ENCODE data around the gene HMGCLL1. TPM values are rescaled to one million over a fixed set of nuclear protein-coding genes. Genes with fewer than 3 reads are reported as not detected.

Gene HMGCLL1
- total RNA-seq, 1 donor from 2014 or later, result 1.7 TPM

DNA sequence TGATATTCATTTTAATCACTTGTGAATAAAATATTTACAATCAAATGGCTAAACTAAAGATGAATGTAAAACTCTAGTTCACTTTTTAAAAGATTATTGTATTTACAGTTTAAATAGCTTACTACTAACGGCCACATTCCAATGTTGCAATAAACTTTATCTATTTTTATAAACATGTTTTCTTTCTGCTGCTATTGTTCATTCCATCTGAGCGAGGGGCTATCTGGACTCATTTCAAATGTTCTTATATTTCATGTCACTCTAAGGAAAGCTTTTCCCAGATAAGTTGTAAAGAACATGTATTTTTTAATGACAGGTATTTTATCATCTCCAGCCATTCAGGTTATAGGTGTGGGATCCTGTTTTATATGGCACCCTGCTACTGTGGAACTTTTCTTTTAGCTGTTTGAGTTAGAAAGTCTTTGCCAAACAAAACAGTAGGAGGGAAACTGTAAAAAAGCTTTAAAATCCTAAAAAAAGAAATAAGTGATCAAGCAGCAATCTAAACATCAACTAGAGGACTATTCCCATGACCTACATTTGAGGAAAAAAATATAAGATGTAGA lies 42.5 kb downstream of the HMGCLL1 start:
- H3K27ac ChIP-seq, result no peak overlapping the region
- intact Hi-C loops (cut with DNase I), result no loop called here
- H3K4me1 ChIP-seq, result no peaks in the 10 kb centered on the region
- no peaks in the 10 kb centered on the region for H3K27me3 ChIP-seq
- DNase-seq (ENCODE audit: extremely low spot score in 2 of 2), result no peak
- H3K4me3 ChIP-seq, result no peak overlapping the region
- no peaks in the 10 kb centered on the region for H3K36me3 ChIP-seq
- TF ChIP-seq, protein P1, sequence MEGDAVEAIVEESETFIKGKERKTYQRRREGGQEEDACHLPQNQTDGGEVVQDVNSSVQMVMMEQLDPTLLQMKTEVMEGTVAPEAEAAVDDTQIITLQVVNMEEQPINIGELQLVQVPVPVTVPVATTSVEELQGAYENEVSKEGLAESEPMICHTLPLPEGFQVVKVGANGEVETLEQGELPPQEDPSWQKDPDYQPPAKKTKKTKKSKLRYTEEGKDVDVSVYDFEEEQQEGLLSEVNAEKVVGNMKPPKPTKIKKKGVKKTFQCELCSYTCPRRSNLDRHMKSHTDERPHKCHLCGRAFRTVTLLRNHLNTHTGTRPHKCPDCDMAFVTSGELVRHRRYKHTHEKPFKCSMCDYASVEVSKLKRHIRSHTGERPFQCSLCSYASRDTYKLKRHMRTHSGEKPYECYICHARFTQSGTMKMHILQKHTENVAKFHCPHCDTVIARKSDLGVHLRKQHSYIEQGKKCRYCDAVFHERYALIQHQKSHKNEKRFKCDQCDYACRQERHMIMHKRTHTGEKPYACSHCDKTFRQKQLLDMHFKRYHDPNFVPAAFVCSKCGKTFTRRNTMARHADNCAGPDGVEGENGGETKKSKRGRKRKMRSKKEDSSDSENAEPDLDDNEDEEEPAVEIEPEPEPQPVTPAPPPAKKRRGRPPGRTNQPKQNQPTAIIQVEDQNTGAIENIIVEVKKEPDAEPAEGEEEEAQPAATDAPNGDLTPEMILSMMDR (IDR thresholded peaks at IDR 0.05), result no peak
- TF ChIP-seq POLR2AphosphoS5 (IDR thresholded peaks at IDR 0.05; ENCODE audit: insufficient read depth in 1 of 2, low read depth in 1 of 2) (no peak), POLR2A (IDR thresholded peaks at IDR 0.05) (no peak)
- no peaks in the 10 kb centered on the region for H3K9me3 ChIP-seq

DNA sequence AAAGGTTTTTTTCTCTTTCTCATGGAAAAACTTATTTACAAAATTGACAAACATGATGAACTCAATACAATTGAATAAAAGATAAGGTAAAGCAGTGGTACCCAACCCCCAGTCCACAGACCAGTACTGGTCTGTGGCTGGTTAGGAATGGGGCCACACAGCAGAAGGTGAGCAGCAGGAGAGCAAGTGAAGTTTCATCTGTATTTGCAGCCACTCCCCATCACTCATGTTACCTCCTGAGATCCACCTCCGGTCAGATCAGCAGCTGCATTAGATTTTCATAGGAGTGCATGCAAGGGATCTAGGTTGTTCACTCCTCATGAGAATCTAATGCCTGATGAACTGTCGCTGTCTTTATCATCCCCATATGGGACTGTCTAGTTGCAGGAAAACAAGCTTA lies 47.5 kb downstream of the HMGCLL1 start:
- no peak for DNase-seq (ENCODE audit: extremely low spot score in 2 of 2)
- H3K4me1 ChIP-seq, result no peaks in the 10 kb centered on the region
- H3K9me3 ChIP-seq, result no peaks in the 10 kb centered on the region
- intact Hi-C loops (cut with DNase I), result no loop called here
- TF ChIP-seq, protein P1 (IDR thresholded peaks at IDR 0.05), result no peak
- H3K36me3 ChIP-seq, result no peaks in the 10 kb centered on the region
- no peaks in the 10 kb centered on the region for H3K27me3 ChIP-seq
- H3K27ac ChIP-seq, result no peak overlapping the region
- no peak overlapping the region for H3K4me3 ChIP-seq

DNA sequence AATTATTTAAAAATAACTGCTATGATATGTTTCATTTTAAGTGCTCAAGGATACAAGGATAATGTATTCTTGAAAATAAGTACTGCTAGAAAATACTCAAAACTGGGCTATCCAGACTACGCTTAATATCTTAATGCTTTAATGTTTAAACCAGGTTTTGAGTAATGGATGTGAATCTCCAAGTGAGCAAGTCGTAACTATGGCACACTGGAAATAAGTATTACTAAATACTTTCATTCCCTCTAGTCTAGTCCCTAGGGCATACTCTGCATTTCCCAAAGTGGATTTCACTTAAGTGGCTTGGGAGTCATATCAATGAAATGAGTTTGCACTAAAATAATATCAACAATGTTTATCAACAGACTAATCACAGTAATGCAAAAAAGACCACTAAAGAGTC lies 48.1 kb downstream of the HMGCLL1 start:
- H3K27me3 ChIP-seq, result no peaks in the 10 kb centered on the region

DNA sequence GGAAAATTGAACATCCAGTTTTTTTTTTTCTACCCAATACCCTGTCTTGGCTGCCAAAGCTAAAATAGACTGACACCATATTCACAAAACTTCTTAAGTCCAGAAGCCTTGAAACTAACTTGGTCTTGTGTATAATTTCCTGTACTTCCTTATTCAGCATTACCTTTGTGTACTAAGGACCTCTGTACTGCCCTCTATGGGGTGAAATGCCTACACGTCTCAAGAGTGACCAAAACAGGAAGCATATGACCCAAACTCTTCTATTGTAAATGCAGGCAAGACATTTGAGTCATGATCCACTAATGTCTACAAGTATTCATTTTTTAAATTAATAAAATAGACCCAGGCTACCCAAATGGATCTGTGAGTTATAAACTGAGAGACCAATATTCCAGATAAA lies 50.4 kb downstream of the HMGCLL1 start:
- Histone ChIP-seq H3K4me3 (no peak overlapping the region), H3K27me3 (no peaks in the 10 kb centered on the region), H3K27ac (no peak overlapping the region), H3K9me3 (no peaks in the 10 kb centered on the region), H3K4me1 (no peaks in the 10 kb centered on the region), H3K36me3 (no peaks in the 10 kb centered on the region)
- TF ChIP-seq POLR2AphosphoS5 (IDR thresholded peaks at IDR 0.05; ENCODE audit: insufficient read depth in 1 of 2, low read depth in 1 of 2) (no peak), POLR2A (IDR thresholded peaks at IDR 0.05) (no peak)
- TF ChIP-seq, protein P1 (IDR thresholded peaks at IDR 0.05), result no peak
- DNase-seq (ENCODE audit: extremely low spot score in 2 of 2), result no peak
- intact Hi-C loops (cut with DNase I), result no loop called here

More for the DNA sequence above, 48.1 kb downstream of the HMGCLL1 start:
- TF ChIP-seq POLR2A (IDR thresholded peaks at IDR 0.05) (no peak), POLR2AphosphoS5 (IDR thresholded peaks at IDR 0.05; ENCODE audit: insufficient read depth in 1 of 2, low read depth in 1 of 2) (no peak)
- TF ChIP-seq, protein P1 (IDR thresholded peaks at IDR 0.05), result no peak
- no peak overlapping the region for H3K4me3 ChIP-seq
- no peak overlapping the region for H3K27ac ChIP-seq
- no peaks in the 10 kb centered on the region for H3K4me1 ChIP-seq
- H3K36me3 ChIP-seq, result no peaks in the 10 kb centered on the region
- no peaks in the 10 kb centered on the region for H3K9me3 ChIP-seq
- intact Hi-C loops (cut with DNase I), result no loop called here
- DNase-seq (ENCODE audit: extremely low spot score in 2 of 2), result no peak

DNA sequence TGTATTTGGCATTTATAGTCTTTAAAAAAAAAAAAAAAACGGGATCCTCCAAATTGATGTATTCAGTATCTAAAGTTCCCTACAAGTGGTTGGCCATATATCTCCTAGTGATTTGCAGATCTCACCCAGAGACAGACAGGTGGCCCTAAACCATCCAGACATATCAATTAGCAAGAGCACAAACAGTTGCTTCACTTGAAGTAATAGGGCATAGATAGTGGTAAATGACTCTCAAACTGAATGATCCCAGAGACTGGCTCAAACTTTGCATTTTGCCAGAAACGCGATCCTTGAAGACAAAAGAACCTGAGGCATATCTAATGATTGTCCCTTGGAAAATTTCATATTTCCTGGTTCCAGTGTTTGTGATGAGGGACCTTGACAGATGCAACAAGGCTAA lies 54.6 kb downstream of the HMGCLL1 start:
- Histone ChIP-seq H3K36me3 (no peaks in the 10 kb centered on the region), H3K4me1 (no peaks in the 10 kb centered on the region), H3K9me3 (no peaks in the 10 kb centered on the region), H3K27me3 (no peaks in the 10 kb centered on the region), H3K27ac (no peak overlapping the region), H3K4me3 (no peak overlapping the region)
- intact Hi-C loops (cut with DNase I), result no loop called here
- TF ChIP-seq, protein P1 (IDR thresholded peaks at IDR 0.05), result no peak
- TF ChIP-seq POLR2AphosphoS5 (IDR thresholded peaks at IDR 0.05; ENCODE audit: insufficient read depth in 1 of 2, low read depth in 1 of 2) (no peak), POLR2A (IDR thresholded peaks at IDR 0.05) (no peak)
- no peak for DNase-seq (ENCODE audit: extremely low spot score in 2 of 2)

Data from vagina (tissue), 2 donors.